HEK293 (cell line): ENCODE measurements around the gene SETD1B.

ENCODE experiments used
- CTCF ChIA-PET: fragments of 350-600 bp; formaldehyde crosslinking; extraction: SDS; loops from one replicate; lab custom pipeline; 2021; ENCODE audit warnings: antibody characterized with exemption; lab: Yijun Ruan, JAX
- POLR2A ChIA-PET: fragments of 300-600 bp; formaldehyde crosslinking; extraction: SDS; loops from one replicate; lab custom pipeline; 2020; ENCODE audit warnings: antibody characterized with exemption, inconsistent platforms; lab: Yijun Ruan, JAX
- H3K27ac ChIP-seq: fragments of 200-500 bp; sonication (Bioruptor generic); 2 replicates; pipeline ENCODE4 v1.5.1; 2014; ENCODE audit warnings: low read depth, low read length, control low read depth, inconsistent platforms; ENCODE audit errors: extremely low read depth
- H3K36me3 ChIP-seq, 2 experiments: fragments of 200-500 bp in 1 of 2; sonication (Bioruptor generic) in 1 of 2; 1 replicate in 1 of 2; 2 replicates in 1 of 2; pipeline ENCODE4 v1.5.1; 2014 to 2017; ENCODE audit warnings: inconsistent platforms in 2 of 2, low read length in 2 of 2; ENCODE audit not compliant: control insufficient read depth in 2 of 2, insufficient read depth in 1 of 2
- H3K4me1 ChIP-seq: fragments of 200-500 bp; sonication (Bioruptor generic); 2 replicates; pipeline ENCODE4 v1.5.1; 2014; ENCODE audit warnings: mild to moderate bottlenecking, low read length, inconsistent platforms; ENCODE audit not compliant: control insufficient read depth, insufficient read depth
- H3K4me3 ChIP-seq: 2 replicates; pipeline ENCODE4 v1.5.1; 2011; ENCODE audit warnings: low read depth, mild to moderate bottlenecking, control low read depth, low read length, moderate library complexity
- H3K9me3 ChIP-seq: fragments of 200-500 bp; sonication (Bioruptor generic); 2 replicates; pipeline ENCODE4 v1.5.1; 2014; ENCODE audit warnings: low read depth, low read length, inconsistent platforms; ENCODE audit not compliant: control insufficient read depth, insufficient read depth
- GLI2 ChIP-seq: fragments of 450-650 bp; formaldehyde crosslinking; IDR thresholded peaks from 2 replicates; pipeline ENCODE4; 2017; ENCODE audit warnings: missing biosample characterization, missing genetic modification characterization, low read depth, borderline replicate concordance
- GLIS1 ChIP-seq: fragments of 450-650 bp; formaldehyde crosslinking; IDR thresholded peaks from 2 replicates; pipeline ENCODE4 v1.5.1; 2016; ENCODE audit warnings: missing biosample characterization, missing genetic modification characterization
- GLIS2 ChIP-seq: fragments of 450-650 bp; formaldehyde crosslinking; IDR thresholded peaks from 2 replicates; pipeline ENCODE4 v1.5.1; 2016; ENCODE audit warnings: missing biosample characterization, missing genetic modification characterization
- KLF1 ChIP-seq: fragments of 450-650 bp; formaldehyde crosslinking; IDR thresholded peaks from 2 replicates; pipeline ENCODE4 v1.5.1; 2016; ENCODE audit warnings: missing biosample characterization, missing genetic modification characterization
- KLF10 ChIP-seq: fragments of 450-650 bp; IDR thresholded peaks from 2 replicates; pipeline ENCODE4 v1.5.1; 2018; ENCODE audit warnings: missing biosample characterization, mild to moderate bottlenecking, missing genetic modification characterization
- KLF16 ChIP-seq: fragments of 450-650 bp; formaldehyde crosslinking; IDR thresholded peaks from 2 replicates; pipeline ENCODE4 v1.5.1; 2017; ENCODE audit warnings: missing biosample characterization, missing genetic modification characterization
- KLF8 ChIP-seq: fragments of 450-650 bp; formaldehyde crosslinking; IDR thresholded peaks from 2 replicates; pipeline ENCODE4 v1.5.1; 2016; ENCODE audit warnings: missing biosample characterization, missing genetic modification characterization
- KLF9 ChIP-seq: fragments of 450-650 bp; formaldehyde crosslinking; IDR thresholded peaks from 2 replicates; pipeline ENCODE4 v1.5.1; 2016; ENCODE audit warnings: missing biosample characterization, missing genetic modification characterization, low read depth
- SETDB1 ChIP-seq: IDR thresholded peaks from one replicate; pipeline ENCODE4 v1.6.1; 2017; ENCODE audit warnings: mild to moderate bottlenecking, low read length, moderate library complexity, mixed read lengths; ENCODE audit not compliant: insufficient read length
- ZBTB17 ChIP-seq: fragments of 450-650 bp; formaldehyde crosslinking; IDR thresholded peaks from 2 replicates; pipeline ENCODE4 v1.5.1; 2016; ENCODE audit warnings: missing biosample characterization, missing genetic modification characterization
- ZBTB21 ChIP-seq: fragments of 450-650 bp; formaldehyde crosslinking; IDR thresholded peaks from 2 replicates; pipeline ENCODE4 v1.5.1; 2017; ENCODE audit warnings: missing biosample characterization, missing genetic modification characterization
- ZBTB8A ChIP-seq: fragments of 450-650 bp; formaldehyde crosslinking; IDR thresholded peaks from 2 replicates; pipeline ENCODE4 v1.5.1; 2016; ENCODE audit warnings: missing biosample characterization, missing genetic modification characterization
- ZFHX2 ChIP-seq: fragments of 450-650 bp; formaldehyde crosslinking; conservative IDR thresholded peaks from 2 replicates; pipeline ENCODE4 v1.5.1; 2016; ENCODE audit warnings: missing biosample characterization, missing genetic modification characterization
- ZIC2 ChIP-seq: fragments of 450-650 bp; formaldehyde crosslinking; IDR thresholded peaks from 2 replicates; pipeline ENCODE4 v1.5.1; 2016; ENCODE audit warnings: missing biosample characterization, missing genetic modification characterization
- ZNF10 ChIP-seq: fragments of 450-650 bp; formaldehyde crosslinking; IDR thresholded peaks from 2 replicates; pipeline ENCODE4 v1.5.1; 2017; ENCODE audit warnings: missing biosample characterization, missing genetic modification characterization
- ZNF155 ChIP-seq: fragments of 450-650 bp; formaldehyde crosslinking; IDR thresholded peaks from 2 replicates; pipeline ENCODE4 v1.5.1; 2016; ENCODE audit warnings: missing biosample characterization, missing genetic modification characterization
- ZNF2 ChIP-seq: fragments of 450-650 bp; formaldehyde crosslinking; IDR thresholded peaks from 2 replicates; pipeline ENCODE4 v1.5.1; 2016; ENCODE audit warnings: missing biosample characterization, missing genetic modification characterization
- ZNF335 ChIP-seq: fragments of 450-650 bp; formaldehyde crosslinking; conservative IDR thresholded peaks from 2 replicates; pipeline ENCODE4 v1.5.1; 2016; ENCODE audit warnings: missing biosample characterization, missing genetic modification characterization
- ZNF366 ChIP-seq: fragments of 450-650 bp; formaldehyde crosslinking; conservative IDR thresholded peaks from 2 replicates; pipeline ENCODE4 v1.5.1; 2016; ENCODE audit warnings: missing biosample characterization, missing genetic modification characterization
- ZNF404 ChIP-seq: fragments of 450-650 bp; formaldehyde crosslinking; IDR thresholded peaks from 2 replicates; pipeline ENCODE4 v1.5.1; 2017; ENCODE audit warnings: missing biosample characterization, missing genetic modification characterization
- ZNF433 ChIP-seq: fragments of 450-650 bp; formaldehyde crosslinking; IDR thresholded peaks from 2 replicates; pipeline ENCODE4 v1.5.1; 2016; ENCODE audit warnings: missing biosample characterization, missing genetic modification characterization, low read depth
- ZNF600 ChIP-seq: fragments of 450-650 bp; formaldehyde crosslinking; IDR thresholded peaks from 2 replicates; pipeline ENCODE4 v1.5.1; 2016; ENCODE audit warnings: missing biosample characterization, missing genetic modification characterization
- ZNF654 ChIP-seq: fragments of 450-650 bp; formaldehyde crosslinking; IDR thresholded peaks from 2 replicates; pipeline ENCODE4 v1.5.1; 2016; ENCODE audit warnings: low read depth, missing biosample characterization, missing genetic modification characterization
- ZNF791 ChIP-seq: fragments of 450-650 bp; formaldehyde crosslinking; IDR thresholded peaks from 2 replicates; pipeline ENCODE4 v1.5.1; 2016; ENCODE audit warnings: missing biosample characterization, missing genetic modification characterization
- TF ChIP-seq, protein P1 (sequence below): fragments of 450-650 bp; formaldehyde crosslinking; IDR thresholded peaks from 2 replicates; pipeline ENCODE4 v1.5.1; 2016; ENCODE audit warnings: missing biosample characterization, missing genetic modification characterization
- TF ChIP-seq, protein P2 (sequence below): fragments of 450-650 bp; formaldehyde crosslinking; IDR thresholded peaks from 2 replicates; pipeline ENCODE4 v1.5.1; 2016; ENCODE audit warnings: missing biosample characterization, missing genetic modification characterization
- TF ChIP-seq, protein P3 (sequence below): fragments of 450-650 bp; formaldehyde crosslinking; IDR thresholded peaks from 2 replicates; pipeline ENCODE4 v1.5.1; 2016; ENCODE audit warnings: missing biosample characterization, missing genetic modification characterization
- TF ChIP-seq, protein P4 (sequence below): fragments of 450-650 bp; formaldehyde crosslinking; IDR thresholded peaks from 2 replicates; pipeline ENCODE4 v1.5.1; 2016; ENCODE audit warnings: missing biosample characterization, missing genetic modification characterization
- TF ChIP-seq, protein P5 (sequence below): fragments of 450-650 bp; formaldehyde crosslinking; IDR thresholded peaks from 2 replicates; pipeline ENCODE4 v1.5.1; 2016; ENCODE audit warnings: missing biosample characterization, missing genetic modification characterization

SETD1B gene

DNA sequence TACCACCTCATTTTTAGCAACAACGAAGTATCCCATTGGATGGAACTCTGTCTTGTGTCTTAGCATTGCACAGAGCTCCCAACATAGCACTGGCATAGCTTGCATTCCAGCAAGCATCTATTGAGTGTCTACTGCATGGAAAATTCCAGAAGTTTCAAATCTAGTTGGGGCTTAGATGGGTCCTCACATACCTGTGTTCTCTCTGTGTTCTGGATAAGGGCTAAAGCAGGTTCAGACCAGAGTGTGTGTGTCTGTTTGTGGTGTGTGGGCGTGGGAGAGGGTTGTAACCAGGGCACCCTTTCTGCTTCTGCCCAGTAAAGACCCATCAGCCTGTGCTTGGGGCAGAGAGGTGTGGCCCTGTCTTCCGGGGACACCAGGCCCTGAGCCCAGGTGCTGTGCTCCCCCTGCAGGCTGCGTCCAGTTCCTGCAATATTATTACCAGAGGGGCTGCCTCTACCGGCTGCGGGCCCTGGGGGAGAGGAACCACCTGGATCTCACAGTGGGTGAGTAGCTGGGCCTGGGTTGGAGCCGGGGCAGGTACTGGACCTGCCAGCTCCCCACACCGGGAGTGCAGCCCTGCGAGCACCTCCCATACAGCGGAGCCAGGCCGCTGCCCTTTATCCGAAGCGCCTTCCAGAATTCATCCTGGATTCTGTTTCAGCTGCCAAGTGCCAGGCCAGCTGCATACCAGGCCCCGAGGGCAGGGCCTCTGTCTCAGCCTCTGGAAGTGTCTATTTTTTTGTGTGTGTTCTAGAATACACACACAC lies 30.6 kb upstream of the SETD1B start:
- H3K4me1 ChIP-seq, result no peaks in the 10 kb centered on the region
- POLR2A ChIA-PET, result interaction anchor here (0.6 to 0.9 kb wide), 2 partner anchors 25 to 65 kb away, joined by 3 to 4 read pairs; no protein-coding TSS in a partner anchor
- TF ChIP-seq ZBTB21, result no peak
- no peak for TF ChIP-seq SETDB1
- TF ChIP-seq ZFHX2 (tag by site-specific recombination), result peak; percentile 70
- TF ChIP-seq KLF1, result peak; percentile 60
- TF ChIP-seq ZNF366, result no peak
- peak; percentile 80 for TF ChIP-seq ZNF654
- 0 out of 2 replicates have a peak, but pooled peaks have one; percentile 43 for TF ChIP-seq ZNF600 (tag by site-specific recombination)
- 0 out of 2 replicates have a peak, but pooled peaks have one; percentile 18 for TF ChIP-seq GLIS2
- TF ChIP-seq, protein P1, sequence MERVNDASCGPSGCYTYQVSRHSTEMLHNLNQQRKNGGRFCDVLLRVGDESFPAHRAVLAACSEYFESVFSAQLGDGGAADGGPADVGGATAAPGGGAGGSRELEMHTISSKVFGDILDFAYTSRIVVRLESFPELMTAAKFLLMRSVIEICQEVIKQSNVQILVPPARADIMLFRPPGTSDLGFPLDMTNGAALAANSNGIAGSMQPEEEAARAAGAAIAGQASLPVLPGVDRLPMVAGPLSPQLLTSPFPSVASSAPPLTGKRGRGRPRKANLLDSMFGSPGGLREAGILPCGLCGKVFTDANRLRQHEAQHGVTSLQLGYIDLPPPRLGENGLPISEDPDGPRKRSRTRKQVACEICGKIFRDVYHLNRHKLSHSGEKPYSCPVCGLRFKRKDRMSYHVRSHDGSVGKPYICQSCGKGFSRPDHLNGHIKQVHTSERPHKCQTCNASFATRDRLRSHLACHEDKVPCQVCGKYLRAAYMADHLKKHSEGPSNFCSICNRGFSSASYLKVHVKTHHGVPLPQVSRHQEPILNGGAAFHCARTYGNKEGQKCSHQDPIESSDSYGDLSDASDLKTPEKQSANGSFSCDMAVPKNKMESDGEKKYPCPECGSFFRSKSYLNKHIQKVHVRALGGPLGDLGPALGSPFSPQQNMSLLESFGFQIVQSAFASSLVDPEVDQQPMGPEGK (tag by site-specific recombination), result peak; percentile 41; the same call in 1 of the 2 replicates
- peak; percentile 51; the same call in 1 of the 2 replicates for TF ChIP-seq KLF10 (tag by site-specific recombination)
- TF ChIP-seq ZIC2 (tag by site-specific recombination), result peak; percentile 47; the same call in 1 of the 2 replicates
- TF ChIP-seq GLI2, result no peak
- TF ChIP-seq, protein P2, sequence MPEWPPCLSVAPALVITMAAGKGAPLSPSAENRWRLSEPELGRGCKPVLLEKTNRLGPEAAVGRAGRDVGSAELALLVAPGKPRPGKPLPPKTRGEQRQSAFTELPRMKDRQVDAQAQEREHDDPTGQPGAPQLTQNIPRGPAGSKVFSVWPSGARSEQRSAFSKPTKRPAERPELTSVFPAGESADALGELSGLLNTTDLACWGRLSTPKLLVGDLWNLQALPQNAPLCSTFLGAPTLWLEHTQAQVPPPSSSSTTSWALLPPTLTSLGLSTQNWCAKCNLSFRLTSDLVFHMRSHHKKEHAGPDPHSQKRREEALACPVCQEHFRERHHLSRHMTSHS (tag by site-specific recombination), result no peak
- TF ChIP-seq ZNF791, result no peak
- no peak for TF ChIP-seq ZNF433 (tag by site-specific recombination)
- 0 out of 2 replicates have a peak, but pooled peaks have one; percentile 11 for TF ChIP-seq ZNF10 (tag by site-specific recombination)
- TF ChIP-seq ZNF335, result peak; percentile 65
- TF ChIP-seq ZNF404, result no peak
- peak; percentile 45; the same call in 1 of the 2 replicates for TF ChIP-seq KLF16 (tag by site-specific recombination)
- no peak for TF ChIP-seq ZNF155 (tag by site-specific recombination)
- TF ChIP-seq, protein P3, sequence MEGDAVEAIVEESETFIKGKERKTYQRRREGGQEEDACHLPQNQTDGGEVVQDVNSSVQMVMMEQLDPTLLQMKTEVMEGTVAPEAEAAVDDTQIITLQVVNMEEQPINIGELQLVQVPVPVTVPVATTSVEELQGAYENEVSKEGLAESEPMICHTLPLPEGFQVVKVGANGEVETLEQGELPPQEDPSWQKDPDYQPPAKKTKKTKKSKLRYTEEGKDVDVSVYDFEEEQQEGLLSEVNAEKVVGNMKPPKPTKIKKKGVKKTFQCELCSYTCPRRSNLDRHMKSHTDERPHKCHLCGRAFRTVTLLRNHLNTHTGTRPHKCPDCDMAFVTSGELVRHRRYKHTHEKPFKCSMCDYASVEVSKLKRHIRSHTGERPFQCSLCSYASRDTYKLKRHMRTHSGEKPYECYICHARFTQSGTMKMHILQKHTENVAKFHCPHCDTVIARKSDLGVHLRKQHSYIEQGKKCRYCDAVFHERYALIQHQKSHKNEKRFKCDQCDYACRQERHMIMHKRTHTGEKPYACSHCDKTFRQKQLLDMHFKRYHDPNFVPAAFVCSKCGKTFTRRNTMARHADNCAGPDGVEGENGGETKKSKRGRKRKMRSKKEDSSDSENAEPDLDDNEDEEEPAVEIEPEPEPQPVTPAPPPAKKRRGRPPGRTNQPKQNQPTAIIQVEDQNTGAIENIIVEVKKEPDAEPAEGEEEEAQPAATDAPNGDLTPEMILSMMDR (tag by site-specific recombination), result peak; percentile 76
- peak; percentile 69 for TF ChIP-seq ZBTB8A (tag by site-specific recombination)
- peak; percentile 57; the same call in 1 of the 2 replicates for TF ChIP-seq ZNF2 (tag by site-specific recombination)
- 0 out of 2 replicates have a peak, but pooled peaks have one; percentile 21 for TF ChIP-seq KLF8 (tag by site-specific recombination)
- TF ChIP-seq KLF9 (tag by site-specific recombination), result peak; percentile 85; the same call in 1 of the 2 replicates
- peak; percentile 55 for TF ChIP-seq GLIS1 (tag by site-specific recombination)
- TF ChIP-seq, protein P4, sequence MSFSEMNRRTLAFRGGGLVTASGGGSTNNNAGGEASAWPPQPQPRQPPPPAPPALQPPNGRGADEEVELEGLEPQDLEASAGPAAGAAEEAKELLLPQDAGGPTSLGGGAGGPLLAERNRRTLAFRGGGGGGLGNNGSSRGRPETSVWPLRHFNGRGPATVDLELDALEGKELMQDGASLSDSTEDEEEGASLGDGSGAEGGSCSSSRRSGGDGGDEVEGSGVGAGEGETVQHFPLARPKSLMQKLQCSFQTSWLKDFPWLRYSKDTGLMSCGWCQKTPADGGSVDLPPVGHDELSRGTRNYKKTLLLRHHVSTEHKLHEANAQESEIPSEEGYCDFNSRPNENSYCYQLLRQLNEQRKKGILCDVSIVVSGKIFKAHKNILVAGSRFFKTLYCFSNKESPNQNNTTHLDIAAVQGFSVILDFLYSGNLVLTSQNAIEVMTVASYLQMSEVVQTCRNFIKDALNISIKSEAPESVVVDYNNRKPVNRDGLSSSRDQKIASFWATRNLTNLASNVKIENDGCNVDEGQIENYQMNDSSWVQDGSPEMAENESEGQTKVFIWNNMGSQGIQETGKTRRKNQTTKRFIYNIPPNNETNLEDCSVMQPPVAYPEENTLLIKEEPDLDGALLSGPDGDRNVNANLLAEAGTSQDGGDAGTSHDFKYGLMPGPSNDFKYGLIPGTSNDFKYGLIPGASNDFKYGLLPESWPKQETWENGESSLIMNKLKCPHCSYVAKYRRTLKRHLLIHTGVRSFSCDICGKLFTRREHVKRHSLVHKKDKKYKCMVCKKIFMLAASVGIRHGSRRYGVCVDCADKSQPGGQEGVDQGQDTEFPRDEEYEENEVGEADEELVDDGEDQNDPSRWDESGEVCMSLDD, result peak; percentile 62; the same call in 1 of the 2 replicates
- TF ChIP-seq, protein P5, sequence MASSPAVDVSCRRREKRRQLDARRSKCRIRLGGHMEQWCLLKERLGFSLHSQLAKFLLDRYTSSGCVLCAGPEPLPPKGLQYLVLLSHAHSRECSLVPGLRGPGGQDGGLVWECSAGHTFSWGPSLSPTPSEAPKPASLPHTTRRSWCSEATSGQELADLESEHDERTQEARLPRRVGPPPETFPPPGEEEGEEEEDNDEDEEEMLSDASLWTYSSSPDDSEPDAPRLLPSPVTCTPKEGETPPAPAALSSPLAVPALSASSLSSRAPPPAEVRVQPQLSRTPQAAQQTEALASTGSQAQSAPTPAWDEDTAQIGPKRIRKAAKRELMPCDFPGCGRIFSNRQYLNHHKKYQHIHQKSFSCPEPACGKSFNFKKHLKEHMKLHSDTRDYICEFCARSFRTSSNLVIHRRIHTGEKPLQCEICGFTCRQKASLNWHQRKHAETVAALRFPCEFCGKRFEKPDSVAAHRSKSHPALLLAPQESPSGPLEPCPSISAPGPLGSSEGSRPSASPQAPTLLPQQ, result 0 out of 2 replicates have a peak, but pooled peaks have one; percentile 15
- 0 out of 2 replicates have a peak, but pooled peaks have one; percentile 15 for TF ChIP-seq ZBTB17 (tag by site-specific recombination)

More for the DNA sequence above, 30.6 kb upstream of the SETD1B start:
- Histone ChIP-seq H3K36me3 (no peaks in the 10 kb centered on the region), H3K4me3 (no peak overlapping the region), H3K9me3 (no peaks in the 10 kb centered on the region), H3K27ac (no peak overlapping the region)
- CTCF ChIA-PET, result interaction anchor here (0.6 to 15.2 kb wide), 39 partner anchors 9 to 495 kb away, joined by 3 to 238 read pairs (median 4); partner anchors contain the start of genes MORN3, RHOF and TMEM120B
